ENCODE measurements around the gene FFAR2.

FFAR2 gene

DNA sequence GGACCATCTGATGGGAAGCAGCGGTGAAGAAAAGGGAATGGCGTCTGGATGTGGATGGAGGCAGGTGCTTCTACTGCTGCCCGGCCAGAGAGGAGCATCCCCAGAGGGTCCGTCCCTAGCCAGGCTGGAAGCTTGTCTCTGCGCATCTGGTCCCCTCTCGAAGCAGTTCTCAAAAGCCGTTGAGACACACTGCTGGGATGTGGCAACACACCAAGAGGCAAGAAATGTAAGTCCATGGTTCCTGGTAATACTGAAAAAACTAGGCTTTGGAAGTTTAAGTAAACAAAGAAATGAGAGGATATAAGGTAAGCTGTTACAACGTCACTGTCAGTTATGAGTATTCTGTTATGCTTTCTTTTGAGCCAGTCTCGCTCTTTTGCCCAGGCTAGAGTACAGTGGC, 15.1 kb upstream of the FFAR2 start:
- no peak for DNase-seq (ENCODE audit: low spot score)
- TF ChIP-seq, protein P1, sequence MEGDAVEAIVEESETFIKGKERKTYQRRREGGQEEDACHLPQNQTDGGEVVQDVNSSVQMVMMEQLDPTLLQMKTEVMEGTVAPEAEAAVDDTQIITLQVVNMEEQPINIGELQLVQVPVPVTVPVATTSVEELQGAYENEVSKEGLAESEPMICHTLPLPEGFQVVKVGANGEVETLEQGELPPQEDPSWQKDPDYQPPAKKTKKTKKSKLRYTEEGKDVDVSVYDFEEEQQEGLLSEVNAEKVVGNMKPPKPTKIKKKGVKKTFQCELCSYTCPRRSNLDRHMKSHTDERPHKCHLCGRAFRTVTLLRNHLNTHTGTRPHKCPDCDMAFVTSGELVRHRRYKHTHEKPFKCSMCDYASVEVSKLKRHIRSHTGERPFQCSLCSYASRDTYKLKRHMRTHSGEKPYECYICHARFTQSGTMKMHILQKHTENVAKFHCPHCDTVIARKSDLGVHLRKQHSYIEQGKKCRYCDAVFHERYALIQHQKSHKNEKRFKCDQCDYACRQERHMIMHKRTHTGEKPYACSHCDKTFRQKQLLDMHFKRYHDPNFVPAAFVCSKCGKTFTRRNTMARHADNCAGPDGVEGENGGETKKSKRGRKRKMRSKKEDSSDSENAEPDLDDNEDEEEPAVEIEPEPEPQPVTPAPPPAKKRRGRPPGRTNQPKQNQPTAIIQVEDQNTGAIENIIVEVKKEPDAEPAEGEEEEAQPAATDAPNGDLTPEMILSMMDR (IDR thresholded peaks at IDR 0.05; ENCODE audit: borderline replicate concordance, control extremely low read depth, extremely low read depth, insufficient read depth, missing control alignments), result no peak
- in situ Hi-C loops (cut with MboI; ENCODE audit: low sequenced_read_pairs, unreplicated experiment), result no loop called here

DNA sequence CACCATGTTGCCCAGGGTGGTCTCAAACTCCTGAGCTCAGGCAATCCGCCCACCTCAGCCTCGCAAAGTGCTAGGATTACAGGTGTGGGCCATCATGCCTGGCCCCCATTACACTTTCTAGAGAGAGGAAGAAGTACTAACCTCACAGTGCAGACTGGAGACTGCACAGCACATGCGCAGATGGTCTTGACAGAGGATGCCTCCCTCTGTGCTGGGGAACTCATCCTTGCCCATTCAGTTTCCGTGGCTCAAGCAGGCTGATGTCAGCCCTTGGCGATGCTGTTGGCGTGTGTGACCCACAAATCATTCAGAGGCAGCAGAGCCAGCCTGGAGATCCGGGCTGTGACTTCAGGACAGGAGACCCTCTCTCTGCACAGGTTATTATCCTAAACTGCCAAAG, 14.6 kb upstream of the FFAR2 start:
- TF ChIP-seq, protein P1 (IDR thresholded peaks at IDR 0.05; ENCODE audit: borderline replicate concordance, control extremely low read depth, extremely low read depth, insufficient read depth, missing control alignments), result no peak
- in situ Hi-C loops (cut with MboI; ENCODE audit: low sequenced_read_pairs, unreplicated experiment), result no loop called here
- DNase-seq (ENCODE audit: low spot score), result no peak

DNA sequence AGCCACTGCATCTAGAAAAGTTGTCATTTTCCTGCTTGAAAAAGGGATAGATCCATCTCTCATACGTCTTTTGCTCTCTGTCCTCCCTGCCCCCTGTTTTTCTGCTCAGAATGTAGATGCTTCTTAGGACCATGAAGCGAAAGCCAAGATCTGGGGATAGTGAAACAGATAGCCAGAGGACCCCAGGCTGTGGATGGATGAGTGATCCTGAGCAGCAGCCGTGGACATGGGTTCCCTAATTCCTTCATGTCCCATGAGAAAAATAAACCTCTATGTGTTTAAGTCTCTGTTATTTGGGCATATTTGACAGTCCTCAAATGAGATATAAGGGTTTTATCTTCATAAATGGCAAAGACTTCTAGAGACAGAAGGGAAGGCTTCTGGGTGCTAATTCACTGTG, 12.2 kb upstream of the FFAR2 start:
- in situ Hi-C loops (cut with MboI; ENCODE audit: low sequenced_read_pairs, unreplicated experiment), result no loop called here
- TF ChIP-seq, protein P1 (IDR thresholded peaks at IDR 0.05; ENCODE audit: borderline replicate concordance, control extremely low read depth, extremely low read depth, insufficient read depth, missing control alignments), result no peak
- no peak for DNase-seq (ENCODE audit: low spot score)

DNA sequence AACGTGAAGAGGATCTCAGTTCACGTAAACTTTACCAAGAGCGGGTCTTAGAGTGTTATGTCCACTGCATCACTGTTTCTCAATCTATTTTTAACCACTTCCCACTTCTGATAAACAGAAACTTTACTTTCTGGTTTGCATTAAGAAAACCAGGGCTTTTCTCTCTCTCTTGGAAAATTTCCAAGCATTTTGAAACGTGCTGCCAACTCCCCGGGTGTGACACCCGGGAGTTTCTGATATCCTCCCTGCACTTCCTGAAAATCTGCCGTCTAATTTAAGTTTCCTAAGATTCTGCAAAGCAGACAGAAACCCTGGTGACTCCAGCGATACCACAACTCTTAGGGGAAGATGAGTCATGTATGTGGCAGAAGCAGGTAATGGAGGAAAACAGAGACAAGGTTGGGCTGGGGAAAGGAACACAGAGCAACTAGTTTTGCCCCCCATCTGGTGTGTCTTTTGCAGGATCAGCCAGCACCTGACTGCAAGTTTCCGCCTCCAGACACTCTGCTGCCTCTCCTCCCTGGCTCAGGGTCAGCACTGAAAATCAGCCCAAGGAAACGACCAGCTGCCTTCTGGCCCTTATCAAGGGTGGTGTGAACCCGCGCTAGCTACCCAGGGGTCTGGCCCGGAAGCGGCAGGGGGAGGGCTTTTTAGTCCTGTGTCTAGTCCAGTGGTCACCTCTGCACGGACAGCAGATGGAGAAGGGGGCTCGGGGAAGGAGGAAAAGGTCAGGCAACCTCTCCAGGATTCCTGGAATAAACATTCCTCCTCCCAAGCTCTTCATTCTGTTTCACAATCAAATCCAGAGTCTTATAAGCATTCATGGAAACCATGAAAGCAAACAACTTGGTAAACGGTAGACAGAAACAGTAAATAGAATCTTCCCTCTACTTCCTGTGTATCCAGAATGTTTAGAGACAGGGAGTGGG, 11.3 kb upstream of the FFAR2 start:
- DNase-seq (ENCODE audit: low spot score), result peak; percentile 50
- TF ChIP-seq, protein P1 (IDR thresholded peaks at IDR 0.05; ENCODE audit: borderline replicate concordance, control extremely low read depth, extremely low read depth, insufficient read depth, missing control alignments), result no peak
- in situ Hi-C loops (cut with MboI; ENCODE audit: low sequenced_read_pairs, unreplicated experiment), result no loop called here

DNA sequence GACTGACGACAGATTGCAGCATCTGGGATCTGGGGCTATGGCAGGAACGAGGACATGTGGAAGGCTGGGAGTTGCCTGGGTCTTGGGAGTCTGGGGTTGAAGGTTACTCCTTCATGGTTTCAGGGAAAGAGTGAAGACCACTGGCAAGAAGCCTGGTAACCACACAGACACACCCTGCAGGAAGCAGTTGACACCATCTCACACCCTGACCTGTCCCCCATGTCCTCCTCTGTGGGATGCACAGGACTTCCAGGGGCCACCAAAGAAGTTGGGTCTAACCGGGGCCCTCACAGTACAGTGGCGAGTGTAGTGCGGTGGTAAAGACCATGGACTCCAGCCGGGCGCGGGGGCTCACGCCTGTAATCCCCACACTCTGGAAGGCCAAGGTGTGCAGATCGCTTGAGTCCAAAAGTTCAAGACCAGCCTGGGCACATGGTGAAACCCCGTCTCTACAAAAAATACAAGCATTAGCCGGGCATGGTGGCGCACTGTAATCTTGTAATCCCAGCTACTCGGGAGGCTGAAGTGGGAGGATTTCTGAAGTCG, 10.6 kb upstream of the FFAR2 start:
- no peak for DNase-seq (ENCODE audit: low spot score)
- in situ Hi-C loops (cut with MboI; ENCODE audit: low sequenced_read_pairs, unreplicated experiment), result no loop called here
- TF ChIP-seq, protein P1 (IDR thresholded peaks at IDR 0.05; ENCODE audit: borderline replicate concordance, control extremely low read depth, extremely low read depth, insufficient read depth, missing control alignments), result no peak

DNA sequence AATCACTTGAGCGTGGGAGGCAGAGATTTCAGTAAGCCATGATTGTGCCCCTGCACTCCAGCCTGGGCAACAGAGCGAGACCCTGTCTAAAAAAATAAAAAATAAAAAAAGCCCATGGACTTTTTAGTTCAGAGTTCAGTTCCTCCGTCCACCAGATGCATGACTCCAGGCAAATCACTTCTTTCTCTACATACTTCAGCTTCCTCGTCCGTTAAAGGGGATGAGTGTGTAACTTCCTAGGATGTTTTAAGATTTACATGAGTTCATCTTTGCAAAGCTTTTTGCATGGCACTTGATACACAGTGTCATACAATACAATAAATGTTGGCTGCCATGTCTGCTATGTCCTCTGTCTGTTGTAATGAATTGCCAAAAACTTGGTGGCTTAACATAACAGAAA, 10.0 kb upstream of the FFAR2 start:
- in situ Hi-C loops (cut with MboI; ENCODE audit: low sequenced_read_pairs, unreplicated experiment), result no loop called here
- TF ChIP-seq, protein P1 (IDR thresholded peaks at IDR 0.05; ENCODE audit: borderline replicate concordance, control extremely low read depth, extremely low read depth, insufficient read depth, missing control alignments), result no peak
- DNase-seq (ENCODE audit: low spot score), result no peak
